Neuronal stem cell (in vitro differentiated cells): ENCODE data around the gene ZNF853.

ENCODE experiments used
- DNase-seq: peaks from one replicate; pipeline ENCODE4 v3.0.0-alpha.2; 2013; ENCODE audit warnings: low spot score
- H2AFZ ChIP-seq: one replicate; pipeline ENCODE4 v1.6.1; 2013; ENCODE audit warnings: mild to moderate bottlenecking, low read length, inconsistent platforms
- H2AK5ac ChIP-seq: 2 replicates; pipeline ENCODE4 v1.6.1; 2013; ENCODE audit warnings: low read depth, mild to moderate bottlenecking, inconsistent platforms, low read length, moderate library complexity, mixed read lengths
- H2BK120ac ChIP-seq: 2 replicates; pipeline ENCODE4 v1.6.1; 2013; ENCODE audit warnings: low read depth, mild to moderate bottlenecking, inconsistent platforms, low read length, moderate library complexity, mixed read lengths
- H2BK12ac ChIP-seq: one replicate; pipeline ENCODE4 v1.6.1; 2013; ENCODE audit warnings: low read length, inconsistent platforms
- H2BK15ac ChIP-seq: 2 replicates; pipeline ENCODE4 v1.6.1; 2013; ENCODE audit warnings: mild to moderate bottlenecking, low read length, inconsistent platforms, mixed read lengths
- H2BK5ac ChIP-seq: one replicate; pipeline ENCODE4 v1.6.1; 2013; ENCODE audit warnings: inconsistent platforms, mild to moderate bottlenecking, low read length, moderate library complexity
- H3K14ac ChIP-seq: one replicate; pipeline ENCODE4 v1.6.1; 2013; ENCODE audit warnings: low read length, inconsistent platforms
- H3K18ac ChIP-seq: 2 replicates; pipeline ENCODE4 v1.6.1; 2013; ENCODE audit warnings: low read length, inconsistent platforms
- H3K23ac ChIP-seq: 2 replicates; pipeline ENCODE4 v1.6.1; 2013; ENCODE audit warnings: low read depth, mild to moderate bottlenecking, mixed read lengths, low read length, inconsistent platforms; ENCODE audit not compliant: poor library complexity
- H3K27ac ChIP-seq: replicated peaks from 3 replicates; pipeline ENCODE4 v1.5.1; 2013; ENCODE audit warnings: low read length, inconsistent platforms
- H3K27me3 ChIP-seq, 3 experiments: 2 replicates each; pipeline ENCODE4 v1.6.1; 2013; ENCODE audit warnings: low read length in 3 of 3, mild to moderate bottlenecking in 2 of 3, inconsistent platforms in 1 of 3, low read depth in 1 of 3, mixed read lengths in 1 of 3, moderate library complexity in 1 of 3; ENCODE audit not compliant: control insufficient read depth in 3 of 3, insufficient read depth in 3 of 3
- H3K36me3 ChIP-seq, 2 donors: replicated peaks in 1 of 2; 2 replicates each; pipeline ENCODE4 v1.6.1; 2013; ENCODE audit warnings: low read length in 2 of 2; ENCODE audit not compliant: control insufficient read depth in 2 of 2, insufficient read depth in 2 of 2
- H3K4ac ChIP-seq: 2 replicates; pipeline ENCODE4 v1.6.1; 2013; ENCODE audit warnings: inconsistent platforms, mild to moderate bottlenecking, low read length, moderate library complexity
- H3K4me1 ChIP-seq, 2 donors: 1 replicate in 1 of 2; 2 replicates in 1 of 2; pipeline ENCODE4 v1.6.1; 2013; ENCODE audit warnings: low read length in 2 of 2, low read depth in 1 of 2; ENCODE audit not compliant: control insufficient read depth in 2 of 2, insufficient read depth in 1 of 2
- H3K4me2 ChIP-seq: one replicate; pipeline ENCODE4 v1.6.1; 2013; ENCODE audit warnings: mild to moderate bottlenecking, low read length, inconsistent platforms; ENCODE audit not compliant: insufficient read depth, poor library complexity, severe bottlenecking
- H3K4me3 ChIP-seq, 2 donors: 2 replicates each; pipeline ENCODE4 v1.5.1; 2013; ENCODE audit warnings: low read length in 2 of 2, mild to moderate bottlenecking in 2 of 2, inconsistent platforms in 1 of 2, moderate library complexity in 1 of 2
- H3K79me1 ChIP-seq: one replicate; pipeline ENCODE4 v1.6.1; 2013; ENCODE audit warnings: low read depth, mild to moderate bottlenecking, inconsistent platforms, low read length, moderate library complexity
- H3K9ac ChIP-seq: one replicate; pipeline ENCODE4 v1.6.1; 2013; ENCODE audit warnings: mild to moderate bottlenecking, low read depth, low read length, inconsistent platforms; ENCODE audit not compliant: poor library complexity
- H3K9me3 ChIP-seq, 2 donors: replicated peaks in 1 of 2; 2 replicates each; pipeline versions ENCODE3 to v1.6.1; 2013; ENCODE audit warnings: low read length in 2 of 2, mild to moderate bottlenecking in 2 of 2, inconsistent platforms in 1 of 2, low read depth in 1 of 2, mixed read lengths in 1 of 2, moderate library complexity in 1 of 2; ENCODE audit not compliant: control insufficient read depth in 2 of 2, insufficient read depth in 1 of 2
- H4K8ac ChIP-seq: one replicate; pipeline ENCODE4 v1.6.1; 2013; ENCODE audit warnings: low read depth, mild to moderate bottlenecking, inconsistent platforms, low read length, moderate library complexity
- H4K91ac ChIP-seq: one replicate; pipeline ENCODE4 v1.6.1; 2013; ENCODE audit warnings: low read length, low read depth, mild to moderate bottlenecking, inconsistent platforms; ENCODE audit not compliant: poor library complexity
- WGBS, 2 donors: extraction: QIAGEN DNeasy Blood & Tissue Kit; methylation state at CpG; one replicate each; pipeline ENCODE4 v1.1.7; 2013; ENCODE audit warnings: missing lambda C conversion rate in 2 of 2, mixed read lengths in 1 of 2; ENCODE audit not compliant: insufficient read length in 2 of 2, insufficient replicate concordance in 1 of 2; ENCODE audit errors: extremely low coverage in 2 of 2; 5-methylcytosine and 5-hydroxymethylcytosine counted together

The ZNF853 gene

DNA sequence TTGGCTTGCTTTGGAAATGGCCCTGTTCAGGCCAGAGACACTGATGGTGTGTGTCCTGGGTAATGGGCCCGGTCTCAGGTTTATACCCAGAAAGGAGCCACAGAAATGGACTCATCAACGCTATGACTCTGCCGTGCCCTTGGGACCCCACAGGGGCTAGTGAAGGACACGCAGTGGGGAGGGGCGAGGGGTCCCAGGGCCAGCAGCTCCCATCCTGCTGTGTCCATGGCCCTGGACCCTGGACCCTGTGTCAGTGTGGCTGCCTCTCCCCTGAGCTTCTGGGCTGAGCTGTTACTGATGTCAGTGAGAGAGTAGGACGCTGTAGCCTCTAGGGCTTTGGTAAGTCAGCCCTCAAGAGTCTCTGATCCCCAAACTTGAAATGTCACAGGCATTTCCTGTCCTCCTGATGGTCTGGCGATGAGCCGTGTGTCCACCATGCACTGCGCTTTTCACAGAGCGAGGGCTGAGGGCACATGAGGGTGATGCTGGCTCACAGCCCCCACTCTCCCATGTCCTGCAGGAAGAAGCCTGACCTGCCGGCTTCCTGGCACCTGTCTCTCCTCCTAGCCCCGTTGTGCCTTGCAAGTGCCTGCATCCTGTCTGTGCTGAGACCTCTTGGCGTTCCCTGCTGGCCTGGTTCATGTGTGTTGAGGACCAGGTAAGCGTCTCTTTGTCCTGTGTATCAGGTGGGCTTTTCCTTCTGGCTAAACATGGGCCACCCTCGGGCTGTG lies 26.1 kb downstream of the ZNF853 start:
- no peaks in the 10 kb centered on the region for H3K9me3 ChIP-seq
- no peak overlapping the region for H3K4me2 ChIP-seq
- H3K36me3 ChIP-seq, result peaks cover 45 to 78% of the 10 kb centered on the region in 2 donors
- peak overlapping the region; percentile 4 for H2BK12ac ChIP-seq
- no peak overlapping the region for H2AFZ ChIP-seq
- no peak overlapping the region for H2AK5ac ChIP-seq
- H3K4me3 ChIP-seq, result peak overlapping the region in 1 of 2 donors; percentile 37
- H3K79me1 ChIP-seq, result peaks cover 27% of the 10 kb centered on the region
- H3K9ac ChIP-seq, result peak overlapping the region; percentile 70
- DNase-seq, result no peak
- no peak overlapping the region for H4K8ac ChIP-seq
- WGBS, 2 donors, result no CpG with 5 or more reads among the region's 15 CpGs
- no peak overlapping the region for H2BK15ac ChIP-seq
- no peak overlapping the region for H3K27ac ChIP-seq
- H3K27me3 ChIP-seq, result no peaks in the 10 kb centered on the region
- H2BK5ac ChIP-seq, result peak overlapping the region; percentile 17
- H3K4me1 ChIP-seq, result peaks cover 3 to 11% of the 10 kb centered on the region in 2 donors
- no peak overlapping the region for H3K14ac ChIP-seq
- H3K4ac ChIP-seq, result no peak overlapping the region
- H2BK120ac ChIP-seq, result no peak overlapping the region
- no peak overlapping the region for H3K23ac ChIP-seq
- no peak overlapping the region for H4K91ac ChIP-seq
- no peak overlapping the region for H3K18ac ChIP-seq

DNA sequence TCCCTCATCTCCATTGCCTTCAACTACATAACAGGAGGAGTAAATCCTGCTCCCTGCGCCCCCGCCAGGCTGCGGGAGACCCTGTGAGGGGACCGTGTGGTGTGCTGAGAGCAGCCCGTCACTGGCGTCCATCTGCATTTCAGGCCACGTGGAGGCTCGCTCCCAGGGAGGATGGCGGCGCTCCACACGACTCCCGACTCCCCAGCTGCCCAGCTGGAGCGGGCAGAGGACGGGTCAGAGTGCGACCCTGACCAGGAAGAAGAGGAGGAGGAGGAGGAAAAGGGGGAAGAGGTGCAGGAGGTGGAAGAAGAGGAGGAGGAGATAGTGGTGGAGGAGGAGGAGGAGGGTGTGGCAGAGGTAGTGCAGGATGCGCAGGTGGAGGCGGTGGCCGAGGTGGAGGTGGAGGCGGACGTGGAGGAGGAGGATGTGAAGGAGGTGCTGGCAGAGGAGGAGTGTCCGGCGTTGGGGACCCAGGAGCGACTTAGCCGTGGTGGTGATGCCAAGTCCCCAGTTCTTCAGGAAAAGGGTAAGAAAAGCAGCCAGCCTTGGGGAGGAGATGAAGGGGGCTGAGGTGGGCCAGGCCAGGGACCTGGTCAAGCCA lies 26.9 kb downstream of the ZNF853 start:
- H3K27me3 ChIP-seq, result no peaks in the 10 kb centered on the region
- H3K23ac ChIP-seq, result peak overlapping the region; percentile 65
- no peak overlapping the region for H3K4me2 ChIP-seq
- H2BK5ac ChIP-seq, result no peak overlapping the region
- H2AFZ ChIP-seq, result no peak overlapping the region
- H2AK5ac ChIP-seq, result no peak overlapping the region
- H2BK15ac ChIP-seq, result no peak overlapping the region
- no peak overlapping the region for H4K91ac ChIP-seq
- H4K8ac ChIP-seq, result no peak overlapping the region
- H2BK12ac ChIP-seq, result no peak overlapping the region
- H3K9me3 ChIP-seq, result no peaks in the 10 kb centered on the region
- H3K18ac ChIP-seq, result no peak overlapping the region
- no peak overlapping the region for H3K4ac ChIP-seq
- H2BK120ac ChIP-seq, result no peak overlapping the region
- H3K79me1 ChIP-seq, result peaks cover 31% of the 10 kb centered on the region
- no peak overlapping the region for H3K9ac ChIP-seq
- H3K4me1 ChIP-seq, result peaks cover 2 to 10% of the 10 kb centered on the region in 2 donors
- H3K14ac ChIP-seq, result no peak overlapping the region
- no peak for DNase-seq
- no CpG with 5 or more reads among the region's 24 CpGs for WGBS, 2 donors
- H3K4me3 ChIP-seq, result no peak overlapping the region
- peaks cover 51 to 86% of the 10 kb centered on the region in 2 donors for H3K36me3 ChIP-seq
- H3K27ac ChIP-seq, result no peak overlapping the region

DNA sequence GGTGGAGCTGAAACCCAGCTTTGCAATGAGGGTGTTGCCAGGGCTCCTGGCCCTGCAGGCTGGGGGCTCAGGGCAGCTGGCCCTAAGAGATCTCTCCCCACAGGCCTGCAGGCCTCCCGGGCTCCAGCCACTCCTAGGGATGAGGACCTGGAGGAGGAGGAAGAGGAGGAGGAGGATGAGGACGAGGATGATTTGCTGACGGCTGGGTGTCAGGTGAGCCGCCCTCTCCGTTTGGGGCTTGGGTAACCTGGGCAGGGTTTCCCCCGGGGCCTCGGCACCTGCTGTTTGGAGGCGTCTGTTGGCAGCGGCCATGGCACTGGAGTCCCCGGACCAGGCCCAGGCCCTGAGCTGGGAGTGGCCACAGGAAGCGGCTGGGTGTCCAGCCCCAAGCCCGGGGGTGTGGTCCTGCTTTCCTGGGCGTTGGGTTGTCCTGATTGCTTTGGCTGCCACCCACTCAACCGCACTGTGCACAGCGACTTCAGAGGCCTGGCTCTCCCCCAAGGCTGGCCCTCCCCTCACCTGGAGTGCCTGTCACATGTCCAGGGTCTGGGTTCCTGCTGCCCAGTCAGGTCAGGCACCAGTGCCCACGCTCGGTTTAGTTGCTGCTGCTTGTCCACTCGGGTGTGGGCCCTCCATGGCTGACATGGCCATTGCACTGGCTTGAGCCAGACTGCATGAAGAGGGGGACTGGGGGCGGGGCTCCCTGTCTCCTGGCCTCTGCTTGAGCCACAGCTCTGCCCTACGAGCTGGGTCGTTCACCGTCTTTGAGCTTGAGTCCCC lies 27.6 kb downstream of the ZNF853 start:
- Histone ChIP-seq H2BK12ac (no peak overlapping the region), H3K9me3 (no peaks in the 10 kb centered on the region), H2AK5ac (no peak overlapping the region), H3K4me3 (no peak overlapping the region), H3K27ac (no peak overlapping the region), H3K23ac (no peak overlapping the region), H3K4me1 (peaks cover 2 to 7% of the 10 kb centered on the region in 2 donors), H3K36me3 (peaks cover 54 to 93% of the 10 kb centered on the region in 2 donors), H4K91ac (no peak overlapping the region), H3K18ac (no peak overlapping the region), H3K79me1 (peaks cover 32% of the 10 kb centered on the region), H3K9ac (no peak overlapping the region), H3K4me2 (no peak overlapping the region), H3K27me3 (no peaks in the 10 kb centered on the region), H4K8ac (no peak overlapping the region), H2BK5ac (no peak overlapping the region), H2AFZ (no peak overlapping the region), H2BK120ac (no peak overlapping the region), H3K14ac (no peak overlapping the region), H2BK15ac (no peak overlapping the region), H3K4ac (no peak overlapping the region)
- no peak for DNase-seq
- WGBS, 2 donors, result no CpG with 5 or more reads among the region's 22 CpGs
